Amniotic stem cell (primary cell): Measurements from ENCODE around the gene PUS10.
"Not testable (repeated sequence)": the region's sequence is repeated elsewhere in the genome, so short reads cannot be mapped to it uniquely, and the experiment has no call there.

Source experiments
- DNase-seq: peaks from one replicate; lab custom pipeline; 2025; lab: John Stamatoyannopoulos, UW

The PUS10 gene, protein sequence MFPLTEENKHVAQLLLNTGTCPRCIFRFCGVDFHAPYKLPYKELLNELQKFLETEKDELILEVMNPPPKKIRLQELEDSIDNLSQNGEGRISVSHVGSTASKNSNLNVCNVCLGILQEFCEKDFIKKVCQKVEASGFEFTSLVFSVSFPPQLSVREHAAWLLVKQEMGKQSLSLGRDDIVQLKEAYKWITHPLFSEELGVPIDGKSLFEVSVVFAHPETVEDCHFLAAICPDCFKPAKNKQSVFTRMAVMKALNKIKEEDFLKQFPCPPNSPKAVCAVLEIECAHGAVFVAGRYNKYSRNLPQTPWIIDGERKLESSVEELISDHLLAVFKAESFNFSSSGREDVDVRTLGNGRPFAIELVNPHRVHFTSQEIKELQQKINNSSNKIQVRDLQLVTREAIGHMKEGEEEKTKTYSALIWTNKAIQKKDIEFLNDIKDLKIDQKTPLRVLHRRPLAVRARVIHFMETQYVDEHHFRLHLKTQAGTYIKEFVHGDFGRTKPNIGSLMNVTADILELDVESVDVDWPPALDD

DNA sequence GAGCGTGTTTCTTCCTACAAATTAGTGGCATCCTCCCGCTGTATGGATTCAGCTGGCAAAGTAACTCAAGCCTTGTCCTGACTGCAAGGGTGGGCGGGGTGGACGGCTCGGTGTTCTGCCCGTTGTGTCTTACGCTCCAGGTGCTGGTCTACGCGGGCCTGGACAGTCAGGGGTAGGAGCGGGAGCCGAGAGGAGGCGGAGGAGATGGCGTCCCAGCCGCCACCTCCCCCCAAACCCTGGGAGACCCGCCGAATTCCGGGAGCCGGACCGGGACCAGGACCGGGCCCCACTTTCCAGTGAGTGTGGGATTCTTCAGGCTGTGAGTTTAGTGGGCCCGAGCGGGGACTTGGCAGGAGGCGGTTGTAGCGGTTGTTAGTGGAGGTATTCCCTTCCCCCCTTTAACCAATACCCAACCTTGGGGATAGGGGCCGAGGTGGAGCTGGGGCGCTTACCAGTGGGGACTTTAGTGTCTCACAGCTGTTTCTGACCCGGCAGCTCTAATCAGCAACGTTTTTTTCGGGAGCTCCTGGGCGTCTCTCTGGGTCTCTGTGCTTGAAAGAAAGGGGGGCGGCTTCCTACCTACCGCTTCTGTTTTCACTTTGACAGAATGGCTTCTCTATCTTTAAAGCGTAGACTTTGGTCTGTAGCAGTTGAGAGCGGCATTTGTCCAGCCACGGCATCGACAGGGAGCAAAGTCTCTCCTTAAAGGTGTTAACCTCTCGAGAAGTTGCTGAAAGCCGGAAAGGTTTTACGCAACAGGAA lies at the start of gene PUS10, which contains the start of gene PEX13:
TSS of gene PUS10 (minus strand) at position 700 of the 762 bp plus-strand sequence. CDS start 6,365 bp downstream, outside the sequence.
TSS of gene PEX13 (plus strand) at position 165 of the 762 bp plus-strand sequence. CDS start at position 205, 40 bp downstream.
- peak; percentile 47 for DNase-seq

DNA sequence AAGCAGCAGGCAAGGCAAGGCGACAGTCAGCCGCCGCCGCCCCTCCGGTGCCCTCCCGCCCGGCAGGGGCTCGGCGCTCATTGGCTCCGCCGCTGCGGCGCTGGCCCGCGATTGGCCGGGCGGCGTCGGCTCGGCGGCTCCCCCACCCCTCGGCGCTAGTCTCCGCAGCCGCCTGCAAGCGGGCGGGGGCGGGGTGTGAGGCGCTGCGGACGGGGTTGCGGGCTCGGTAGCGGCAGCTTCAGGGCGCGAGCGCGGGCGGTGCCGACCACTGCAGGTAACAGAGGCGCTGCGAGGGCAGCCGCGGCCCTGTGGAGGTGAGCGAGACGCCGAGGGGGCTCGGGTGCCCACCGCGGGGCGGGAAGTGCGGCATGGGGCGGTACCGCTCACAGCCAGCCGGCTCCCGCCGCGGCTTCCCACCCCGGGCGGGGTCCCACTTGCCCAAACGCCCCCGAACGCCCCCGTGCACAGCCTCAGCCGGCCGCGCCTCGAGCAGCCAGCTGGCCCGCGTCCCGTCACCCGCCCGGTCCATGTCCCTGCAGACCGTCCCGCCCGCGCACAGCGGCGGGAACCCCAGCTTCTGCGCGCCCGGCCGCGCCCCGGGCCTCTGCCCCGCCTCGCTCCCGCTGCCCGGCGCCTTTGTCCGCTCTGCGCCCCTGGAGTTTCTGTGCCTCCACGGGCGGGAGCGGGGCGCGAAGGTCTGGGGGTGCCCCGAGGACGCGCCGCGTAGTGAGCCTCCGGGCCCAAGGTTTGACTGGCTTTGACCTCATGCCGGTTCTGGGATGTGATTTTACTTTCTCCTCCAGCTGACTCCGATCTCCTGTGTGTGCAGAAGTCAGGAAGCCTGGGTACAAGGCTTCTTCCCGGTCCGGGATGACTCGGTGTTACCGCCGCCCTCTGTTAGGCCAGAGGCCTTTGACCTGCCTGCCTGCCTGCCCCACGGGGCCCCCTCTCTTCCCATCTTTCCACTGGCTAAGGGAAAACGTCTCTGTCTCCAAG lies 48.0 kb upstream of the PUS10 start, which contains the start of gene SANBR:
TSS of gene SANBR (plus strand) at position 158 of the 996 bp plus-strand sequence. CDS start 4,480 bp downstream, outside the sequence.
- peak; percentile 72 for DNase-seq

DNA sequence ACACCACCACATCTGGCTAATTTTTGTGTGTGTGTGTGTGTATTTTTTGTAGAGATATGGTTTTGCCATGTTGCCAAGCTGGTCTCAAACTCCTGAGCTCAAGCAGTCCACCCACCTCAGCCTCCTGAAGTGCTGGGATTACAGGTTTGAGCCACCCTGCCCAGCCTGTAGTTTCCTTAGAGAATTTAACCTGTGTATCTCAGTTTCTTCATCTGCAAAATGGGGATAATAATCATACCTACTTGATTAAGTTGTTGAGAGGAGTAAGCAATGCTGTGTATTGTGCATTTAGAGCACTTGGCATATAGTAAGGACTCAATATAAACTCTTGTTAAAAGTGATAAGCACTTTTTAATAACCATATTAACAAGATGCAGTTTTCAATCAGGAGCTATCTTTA lies 41.3 kb upstream of the PUS10 start:
- no peak for DNase-seq

DNA sequence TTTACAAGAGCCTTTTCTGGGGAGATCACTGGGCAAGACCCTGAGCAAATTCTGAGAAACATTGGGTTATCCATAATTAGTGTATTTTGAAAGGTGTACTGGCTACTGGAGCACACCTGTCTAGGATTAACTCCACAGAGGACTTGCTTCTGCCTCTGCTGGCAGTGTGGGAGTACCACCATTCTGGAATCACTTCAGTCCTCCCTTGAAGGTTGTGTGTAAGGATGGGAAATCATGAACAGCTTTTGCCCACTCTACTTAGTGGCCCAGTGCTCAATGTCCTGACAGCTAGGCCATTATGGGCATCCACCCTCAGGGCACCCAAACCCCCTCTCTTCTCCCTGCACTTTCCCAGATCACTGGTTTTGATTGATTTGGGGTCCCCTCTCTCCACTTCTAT lies 39.5 kb upstream of the PUS10 start:
- no peak for DNase-seq

DNA sequence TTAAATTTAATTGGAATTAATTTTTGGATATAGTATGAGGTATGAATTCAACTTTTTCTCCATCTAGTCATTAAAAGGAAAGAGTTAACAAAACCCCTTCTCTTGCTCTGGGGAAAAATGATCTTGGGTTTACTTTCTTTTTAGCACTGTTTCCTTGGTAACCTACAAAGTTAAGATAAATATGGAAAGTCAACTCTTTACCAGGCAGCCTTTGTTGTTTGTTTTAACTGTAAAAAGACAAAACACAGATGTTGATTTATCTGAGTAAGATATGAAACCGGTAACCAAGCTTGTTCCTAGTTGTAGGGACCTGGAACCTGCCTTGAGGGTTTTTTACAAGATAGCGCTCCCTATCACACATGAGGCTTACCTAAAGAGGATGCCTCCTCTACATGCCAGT lies 37.5 kb upstream of the PUS10 start:
- DNase-seq = no peak

DNA sequence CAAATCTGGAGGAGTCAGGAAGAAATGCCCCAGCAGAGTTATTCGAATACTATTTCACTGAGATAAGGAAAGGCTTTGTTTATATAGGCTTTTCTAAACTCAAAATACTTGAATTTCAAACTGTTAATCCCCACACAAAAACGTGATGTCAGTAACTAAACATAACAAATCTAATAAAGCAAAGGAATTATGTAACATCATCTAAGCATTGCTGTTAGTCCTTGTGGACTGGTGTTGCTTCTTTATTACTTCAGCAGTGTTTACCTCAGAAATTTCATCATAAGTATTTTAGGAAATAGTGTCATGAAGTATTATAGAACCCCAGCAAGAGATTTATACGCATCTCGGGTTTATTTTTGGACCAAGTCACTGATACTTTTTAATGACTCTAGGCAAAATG lies 27.9 kb upstream of the PUS10 start:
- no peak for DNase-seq

DNA sequence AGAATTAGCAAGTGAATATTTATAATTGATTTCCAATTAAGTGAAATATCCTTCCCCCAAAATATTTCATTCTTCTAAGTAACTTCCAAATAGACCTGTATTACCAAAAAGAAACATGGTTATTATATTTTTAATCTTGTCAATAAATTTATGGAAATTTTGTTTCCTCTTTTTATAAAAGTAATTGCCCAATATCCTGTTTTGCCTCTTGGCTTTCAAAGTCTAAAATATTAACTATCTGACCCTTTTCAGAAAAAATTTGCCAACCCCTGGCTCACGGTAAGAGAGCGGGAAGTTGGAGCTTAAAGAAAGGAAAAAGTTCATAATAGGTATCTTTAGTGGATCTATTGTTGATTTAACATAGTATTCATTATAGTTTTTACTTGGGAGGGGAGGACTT lies 27.2 kb upstream of the PUS10 start:
- no peak for DNase-seq

DNA sequence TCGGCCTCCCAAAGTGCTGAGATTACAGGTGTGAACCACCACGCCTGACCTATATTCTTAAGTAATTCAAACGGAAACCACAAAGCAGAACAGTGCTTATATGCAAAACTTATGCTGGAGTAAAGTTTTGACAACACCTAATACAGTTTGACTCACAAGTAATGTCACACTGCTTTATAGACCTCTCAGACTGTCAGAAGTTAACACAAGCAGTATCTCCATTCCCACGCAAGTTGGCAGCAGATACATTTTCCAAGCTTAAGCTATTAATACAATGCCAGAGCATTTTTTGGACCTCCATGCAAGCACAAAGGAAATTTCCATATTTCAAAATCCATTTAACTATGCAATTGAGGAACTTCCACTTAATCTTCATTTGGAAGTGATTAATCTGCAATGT lies 26.6 kb upstream of the PUS10 start:
- DNase-seq = no peak

DNA sequence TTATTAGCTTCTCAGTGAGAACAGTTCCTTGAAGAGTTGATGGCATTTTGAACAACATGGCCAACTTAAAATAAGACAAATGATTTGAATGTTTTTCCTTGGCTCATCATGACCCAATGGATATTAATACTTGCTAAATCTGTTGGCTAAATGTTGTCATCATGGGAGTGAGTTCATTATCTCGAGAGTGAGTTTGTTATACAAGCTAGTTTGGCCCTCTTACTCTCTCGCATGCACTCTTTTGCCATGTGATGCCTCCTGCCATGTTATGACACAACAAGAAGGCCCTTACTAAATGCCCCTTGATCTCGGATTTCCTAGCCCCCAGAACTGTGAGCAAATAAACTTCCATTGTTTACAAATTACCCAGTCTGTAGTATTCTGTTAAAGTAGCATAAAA lies 24.8 kb upstream of the PUS10 start:
- DNase-seq = no peak

DNA sequence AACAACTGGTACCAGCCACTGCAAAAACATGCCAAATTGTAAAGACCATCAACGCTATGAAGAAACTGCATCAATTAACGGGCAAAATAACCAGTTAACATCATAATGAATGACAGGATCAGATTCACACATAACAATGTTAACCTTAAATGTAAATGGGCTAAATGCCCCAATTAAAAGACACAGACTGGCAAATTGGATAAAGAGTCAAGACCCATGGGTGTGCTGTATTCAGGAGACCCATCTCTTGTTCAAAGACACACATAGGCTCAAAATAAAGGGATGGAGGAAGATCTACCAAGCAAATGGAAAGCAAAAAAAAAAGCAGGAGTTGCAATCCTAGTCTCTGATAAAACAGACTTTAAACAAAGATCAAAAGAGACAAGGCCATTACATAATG lies 18.6 kb upstream of the PUS10 start:
- not testable (repeated sequence) for DNase-seq

DNA sequence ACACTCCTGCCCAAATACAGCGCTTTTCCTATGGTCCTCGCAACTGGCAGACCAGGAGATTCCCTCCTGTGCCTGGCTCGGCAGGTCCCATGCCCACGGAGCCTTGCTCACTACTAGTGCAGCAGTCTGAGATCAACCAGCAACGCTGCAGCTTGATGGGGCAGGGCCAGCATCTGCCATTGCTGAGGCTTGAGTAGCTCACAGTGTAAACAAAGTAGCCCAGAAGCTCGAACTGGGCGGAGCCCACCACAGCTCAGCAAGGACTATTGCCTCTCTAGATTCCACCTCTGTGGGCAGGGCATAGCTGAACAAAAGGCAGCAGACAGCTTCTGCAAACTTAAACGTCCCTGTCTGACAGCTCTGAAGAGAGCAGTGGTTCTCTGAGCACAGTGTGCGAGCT lies 16.5 kb upstream of the PUS10 start:
- not testable (repeated sequence) for DNase-seq

DNA sequence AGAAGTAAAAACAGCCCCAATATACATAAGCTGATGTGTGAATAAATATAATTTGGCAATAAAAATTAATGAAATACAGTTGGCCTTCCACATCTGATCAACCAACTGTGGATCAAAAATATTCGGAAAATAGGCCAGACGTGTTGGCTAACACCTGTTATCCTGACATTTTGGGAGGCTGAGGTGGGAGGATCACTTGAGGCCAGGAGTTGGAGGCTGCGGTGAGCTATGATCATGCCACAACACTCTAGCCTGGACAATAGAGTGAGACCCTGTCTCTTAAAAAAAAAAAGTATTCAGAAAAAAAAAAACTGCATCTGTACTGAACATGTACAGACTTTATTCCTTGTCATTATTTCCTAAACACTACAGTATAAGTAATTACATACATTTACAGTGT lies 11.5 kb upstream of the PUS10 start:
- no peak for DNase-seq

DNA sequence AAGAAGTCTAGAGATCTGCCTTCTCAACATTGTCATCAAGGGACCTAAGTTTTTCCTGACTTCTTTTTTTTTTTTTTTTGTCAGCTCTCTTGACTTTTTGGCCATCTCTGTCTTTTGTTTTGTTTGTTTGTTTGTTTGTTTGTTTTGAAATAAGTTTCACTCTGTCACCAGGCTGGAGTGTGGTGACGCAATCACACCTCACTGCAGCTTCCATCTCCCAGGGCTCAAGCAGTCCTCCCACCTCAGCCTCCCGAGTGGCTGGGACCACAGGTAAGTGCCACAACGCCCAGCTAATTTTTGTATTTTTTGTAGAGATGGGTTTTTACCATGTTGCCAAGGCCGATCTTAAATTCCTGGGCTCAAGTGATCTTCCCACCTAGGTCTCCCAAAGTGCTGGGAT lies 5.6 kb upstream of the PUS10 start:
- no peak for DNase-seq

DNA sequence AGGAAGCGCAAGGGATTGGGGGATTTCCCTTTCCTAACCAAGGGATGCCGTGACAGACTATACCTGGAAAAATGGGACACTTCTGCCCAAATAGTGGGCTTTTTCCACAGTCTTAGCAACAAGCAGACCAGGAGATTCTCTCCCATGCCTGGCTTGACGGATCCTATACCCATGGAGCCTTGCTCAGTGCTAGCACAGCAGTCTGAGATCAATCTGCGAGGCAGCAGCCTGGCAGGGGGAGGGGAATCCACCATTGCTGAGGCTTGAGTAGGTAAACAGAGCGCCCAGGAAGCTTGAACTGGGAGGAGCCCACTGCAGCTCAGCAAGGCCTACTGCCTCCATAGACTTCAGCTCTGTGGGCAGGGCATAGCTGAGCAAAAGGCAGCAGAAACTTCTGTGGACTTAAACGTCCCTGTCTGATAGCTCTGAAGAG lies 3.2 kb upstream of the PUS10 start:
- no peak for DNase-seq

DNA sequence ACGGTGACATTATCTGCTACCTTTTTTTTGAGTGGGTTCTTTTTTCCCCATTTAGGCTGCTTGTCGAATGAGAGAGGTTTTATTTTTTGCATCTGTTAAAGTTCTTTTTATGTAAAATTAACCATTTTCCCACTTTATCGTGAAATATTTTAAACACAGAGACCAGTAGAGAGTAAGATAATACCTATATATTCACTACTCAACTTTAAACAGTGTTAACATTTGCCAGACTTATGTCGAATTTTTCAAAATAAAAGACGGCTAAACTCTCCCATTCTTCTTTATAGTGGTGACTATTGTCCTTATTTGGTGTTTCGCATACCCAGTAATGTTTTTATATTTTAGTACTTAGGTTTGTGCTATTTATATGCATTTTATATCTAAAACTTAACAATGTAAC lies 743 bp upstream of the PUS10 start:
- no peak for DNase-seq

DNA sequence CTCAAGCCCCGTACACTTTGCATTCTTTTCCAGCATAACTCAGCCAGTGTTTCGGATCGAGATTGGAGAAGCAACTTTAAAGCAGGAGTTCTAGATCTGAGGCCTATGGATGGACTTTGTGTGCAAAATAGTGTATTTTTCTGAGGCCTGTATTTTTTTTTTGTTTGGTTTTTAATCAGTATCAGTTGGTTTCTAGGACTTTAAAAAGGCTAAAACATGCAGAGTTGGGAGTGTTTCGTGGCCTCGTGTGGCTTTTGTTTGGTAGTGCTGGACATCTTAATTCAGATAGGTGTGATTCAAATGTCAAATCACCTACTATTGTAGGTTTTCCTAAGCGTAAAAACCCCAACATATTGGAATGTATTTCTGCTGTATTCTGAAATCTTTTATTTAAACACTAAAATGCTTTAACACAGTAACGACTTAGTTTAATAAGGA lies 282 bp upstream of the PUS10 start:
- DNase-seq = peak; percentile 6

DNA sequence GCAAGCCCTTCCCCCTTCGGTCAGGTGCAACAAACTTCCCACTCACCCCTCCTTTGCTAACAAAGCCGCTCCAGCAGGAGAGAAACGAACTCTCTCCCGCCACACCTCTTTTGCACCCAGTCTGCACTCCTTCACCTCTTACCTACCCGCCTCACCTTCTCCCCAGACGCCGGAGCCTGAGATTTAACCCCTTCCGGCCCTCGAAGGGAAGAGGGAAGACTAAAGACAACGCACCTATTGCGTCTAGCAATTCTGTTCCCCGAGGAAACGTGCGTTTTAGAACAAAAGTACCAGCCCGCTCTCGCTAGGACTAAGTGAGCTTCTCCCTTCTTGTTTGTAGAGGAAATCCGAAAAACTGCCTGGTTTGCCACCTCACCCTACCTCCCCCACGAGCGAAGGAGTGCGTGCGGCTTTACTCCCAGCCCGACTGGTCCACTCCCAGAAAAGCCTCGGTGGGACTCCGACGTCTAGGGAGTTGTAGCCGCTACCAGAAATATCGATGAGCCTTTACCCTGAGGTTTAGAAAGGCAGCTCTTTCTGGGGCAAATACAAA lies 976 bp downstream of the PUS10 start:
- DNase-seq = peak; percentile 35

DNA sequence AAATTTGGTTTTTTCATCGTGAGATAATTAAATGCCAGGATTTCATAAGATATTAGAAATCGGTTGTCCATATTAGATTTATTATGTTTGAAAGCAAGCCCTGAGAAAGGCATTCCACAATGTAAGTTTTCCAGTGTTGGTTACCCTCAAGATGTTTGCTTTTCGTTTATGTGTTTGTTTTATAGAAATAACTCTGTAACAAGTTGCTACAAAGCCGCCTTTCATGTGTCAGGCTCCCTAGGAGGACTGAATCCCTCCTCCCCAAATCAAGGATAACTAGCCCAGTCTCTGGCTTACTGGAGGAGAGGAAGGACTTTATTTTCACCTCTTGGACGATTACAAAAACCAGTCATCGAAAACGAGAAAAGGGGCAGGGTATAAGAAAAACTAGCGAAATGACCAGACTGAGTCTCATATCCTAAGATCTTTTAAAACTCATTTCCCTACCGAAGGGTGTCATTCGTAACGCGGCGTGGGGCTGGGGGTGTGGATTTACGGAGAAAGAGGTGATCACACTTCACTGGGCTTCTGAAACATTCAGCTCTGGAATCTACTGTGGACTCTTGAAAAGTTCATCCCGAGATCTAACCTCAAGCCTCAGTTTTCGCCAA lies 1.6 kb downstream of the PUS10 start:
- DNase-seq = no peak

DNA sequence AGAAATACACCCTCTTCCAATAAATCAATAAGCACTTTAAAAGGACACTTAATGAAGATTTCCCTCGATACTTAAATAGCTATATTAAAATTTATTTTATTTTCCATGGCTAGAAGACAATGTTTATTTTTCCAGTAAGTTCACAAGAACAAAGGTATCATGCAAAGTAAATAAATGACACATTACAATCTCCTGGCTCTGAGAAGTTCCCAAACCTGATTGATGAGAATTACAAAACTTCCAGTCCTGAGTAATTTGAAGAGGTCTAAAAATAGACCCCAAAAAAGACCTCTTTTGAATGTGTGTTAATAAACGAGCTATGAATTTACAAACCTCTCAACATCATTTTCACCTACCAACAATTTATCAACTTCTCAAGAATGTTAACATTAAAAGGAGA lies 2.1 kb downstream of the PUS10 start:
- DNase-seq = no peak

DNA sequence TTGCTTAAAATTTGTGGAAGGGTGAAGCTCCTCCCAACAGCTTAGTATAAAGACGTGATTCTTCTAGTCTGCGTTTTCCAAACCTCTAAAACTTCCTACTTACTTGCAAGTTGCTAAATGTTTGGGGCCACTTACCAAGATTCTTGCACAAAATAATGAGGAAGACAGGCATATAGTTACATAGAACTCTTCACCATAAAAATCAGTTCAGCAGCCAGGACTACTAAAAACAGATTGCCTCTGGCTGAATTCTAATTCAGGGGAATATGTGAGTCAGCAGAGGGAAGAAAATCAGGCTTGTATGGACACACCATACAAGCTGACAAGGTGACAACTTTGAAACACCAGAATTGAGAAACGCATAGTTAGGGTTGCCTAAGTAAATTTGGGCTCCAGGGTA lies 3.3 kb downstream of the PUS10 start:
- DNase-seq = no peak

DNA sequence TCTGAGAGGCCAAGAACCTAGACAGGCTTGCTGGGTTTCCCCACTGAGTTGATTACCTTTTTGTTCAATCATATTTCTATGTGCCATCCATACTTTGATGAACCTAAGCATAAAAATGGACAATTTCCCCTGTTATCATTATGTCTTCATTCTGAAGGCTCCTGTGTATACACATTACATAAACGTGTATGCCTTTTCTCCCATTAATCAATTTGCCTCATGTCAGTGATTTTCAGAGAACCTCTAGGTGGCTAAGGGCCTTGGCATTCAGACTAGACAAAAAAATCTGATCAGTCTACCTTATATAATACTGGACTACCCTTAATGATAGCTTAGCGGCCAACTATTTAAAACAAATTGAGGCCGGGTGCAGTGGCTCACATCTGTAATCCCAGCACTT lies 4.7 kb downstream of the PUS10 start:
- no peak for DNase-seq
